OCI-LY1 (cell line): Measurements from ENCODE around the gene DRAM1.

Experiments used
- H2AFZ ChIP-seq: fragments of 200-600 bp; sonication (generic), shearing (Covaris generic); 2 replicates; pipeline ENCODE4 v1.6.0; 2014; ENCODE audit warnings: antibody characterized with exemption, mild to moderate bottlenecking, low read length
- H3F3A ChIP-seq: fragments of 200-600 bp; sonication (generic), shearing (Covaris generic); 2 replicates; pipeline ENCODE4 v1.6.0; 2014; ENCODE audit warnings: mild to moderate bottlenecking, antibody characterized with exemption, low read length, moderate library complexity; ENCODE audit not compliant: insufficient read depth
- H3K27ac ChIP-seq: fragments of 200-600 bp; sonication (generic); 2 replicates; pipeline ENCODE4 v1.5.1; 2014; ENCODE audit warnings: low read length, mixed run types, mild to moderate bottlenecking, low read depth; ENCODE audit not compliant: poor library complexity, severe bottlenecking
- H3K27me3 ChIP-seq: fragments of 200-600 bp; sonication (generic); 2 replicates; pipeline ENCODE4 v1.6.0; 2014; ENCODE audit warnings: antibody characterized with exemption, mild to moderate bottlenecking, low read length, moderate library complexity; ENCODE audit not compliant: insufficient read depth
- H3K36me3 ChIP-seq: fragments of 200-600 bp; sonication (generic); 2 replicates; pipeline ENCODE4 v1.6.1; 2014; ENCODE audit warnings: mild to moderate bottlenecking, antibody characterized with exemption, low read length, moderate library complexity, mixed read lengths; ENCODE audit not compliant: insufficient read depth
- H3K4me1 ChIP-seq: fragments of 200-600 bp; sonication (generic); 2 replicates; pipeline ENCODE4 v1.5.1; 2014; ENCODE audit warnings: mild to moderate bottlenecking, low read length, moderate library complexity; ENCODE audit not compliant: insufficient read depth, severe bottlenecking
- H3K4me2 ChIP-seq: fragments of 200-600 bp; sonication (generic), shearing (Covaris generic); 2 replicates; pipeline ENCODE4 v1.6.1; 2014; ENCODE audit warnings: low read length
- H3K4me3 ChIP-seq: fragments of 200-600 bp; sonication (generic); 2 replicates; pipeline ENCODE4 v1.5.1; 2014; ENCODE audit warnings: low read length, low read depth, mild to moderate bottlenecking, mixed read lengths; ENCODE audit not compliant: poor library complexity, severe bottlenecking
- H3K79me2 ChIP-seq: fragments of 200-600 bp; shearing (Covaris generic); 2 replicates; pipeline ENCODE4 v1.6.1; 2016; ENCODE audit warnings: mixed run types, low read length, mixed read lengths; ENCODE audit not compliant: insufficient read depth
- H3K9ac ChIP-seq: fragments of 200-600 bp; sonication (generic), shearing (Covaris generic); 2 replicates; pipeline ENCODE4 v1.6.1; 2014; ENCODE audit warnings: mild to moderate bottlenecking, low read length, mixed read lengths
- H3K9me2 ChIP-seq: fragments of 200-600 bp; sonication (generic), shearing (Covaris generic); 2 replicates; pipeline ENCODE4 v1.6.1; 2014; ENCODE audit warnings: low read depth, mild to moderate bottlenecking, low read length, mixed read lengths
- H3K9me3 ChIP-seq: fragments of 200-600 bp; shearing (Covaris generic); 2 replicates; pipeline ENCODE4 v1.6.1; 2014; ENCODE audit warnings: low read length, mixed read lengths
- H4K20me1 ChIP-seq: fragments of 200-600 bp; sonication (generic), shearing (Covaris generic); 2 replicates; pipeline ENCODE4 v1.6.0; 2016; ENCODE audit warnings: mild to moderate bottlenecking, low read length; ENCODE audit not compliant: insufficient read depth
- EZH2 ChIP-seq: fragments of 200-600 bp; sonication (generic), shearing (Covaris generic); IDR thresholded peaks from 2 replicates; pipeline ENCODE4 v1.8.0; 2017; ENCODE audit warnings: borderline replicate concordance, mixed run types, mild to moderate bottlenecking, antibody characterized with exemption, low read length, moderate library complexity, mixed read lengths
- TF ChIP-seq, protein P1 (sequence below): fragments of 200-600 bp; sonication (generic), shearing (Covaris generic); IDR thresholded peaks from 2 replicates; pipeline ENCODE4 v1.5.1; 2017; ENCODE audit warnings: mild to moderate bottlenecking, antibody characterized with exemption, low read length, moderate library complexity, mixed read lengths

Gene DRAM1

GRCh38 chr12:101942250-101942605 lies 64.8 kb downstream of the DRAM1 start:
- H3K4me3 ChIP-seq: no peak overlapping the region
- H3K4me1 ChIP-seq: no peaks in the 10 kb centered on the region
- no peak overlapping the region for H3K9ac ChIP-seq
- no peak overlapping the region for H3K4me2 ChIP-seq
- no peak for TF ChIP-seq EZH2
- TF ChIP-seq, protein P1, sequence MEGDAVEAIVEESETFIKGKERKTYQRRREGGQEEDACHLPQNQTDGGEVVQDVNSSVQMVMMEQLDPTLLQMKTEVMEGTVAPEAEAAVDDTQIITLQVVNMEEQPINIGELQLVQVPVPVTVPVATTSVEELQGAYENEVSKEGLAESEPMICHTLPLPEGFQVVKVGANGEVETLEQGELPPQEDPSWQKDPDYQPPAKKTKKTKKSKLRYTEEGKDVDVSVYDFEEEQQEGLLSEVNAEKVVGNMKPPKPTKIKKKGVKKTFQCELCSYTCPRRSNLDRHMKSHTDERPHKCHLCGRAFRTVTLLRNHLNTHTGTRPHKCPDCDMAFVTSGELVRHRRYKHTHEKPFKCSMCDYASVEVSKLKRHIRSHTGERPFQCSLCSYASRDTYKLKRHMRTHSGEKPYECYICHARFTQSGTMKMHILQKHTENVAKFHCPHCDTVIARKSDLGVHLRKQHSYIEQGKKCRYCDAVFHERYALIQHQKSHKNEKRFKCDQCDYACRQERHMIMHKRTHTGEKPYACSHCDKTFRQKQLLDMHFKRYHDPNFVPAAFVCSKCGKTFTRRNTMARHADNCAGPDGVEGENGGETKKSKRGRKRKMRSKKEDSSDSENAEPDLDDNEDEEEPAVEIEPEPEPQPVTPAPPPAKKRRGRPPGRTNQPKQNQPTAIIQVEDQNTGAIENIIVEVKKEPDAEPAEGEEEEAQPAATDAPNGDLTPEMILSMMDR: no peak
- no peaks in the 10 kb centered on the region for H3K27me3 ChIP-seq
- H2AFZ ChIP-seq: no peak overlapping the region
- no peaks in the 10 kb centered on the region for H4K20me1 ChIP-seq
- no peaks in the 10 kb centered on the region for H3K9me2 ChIP-seq
- no peaks in the 10 kb centered on the region for H3K79me2 ChIP-seq
- no peak overlapping the region for H3K27ac ChIP-seq
- H3F3A ChIP-seq: no peaks in the 10 kb centered on the region
- no peaks in the 10 kb centered on the region for H3K36me3 ChIP-seq
- no peaks in the 10 kb centered on the region for H3K9me3 ChIP-seq

DNA sequence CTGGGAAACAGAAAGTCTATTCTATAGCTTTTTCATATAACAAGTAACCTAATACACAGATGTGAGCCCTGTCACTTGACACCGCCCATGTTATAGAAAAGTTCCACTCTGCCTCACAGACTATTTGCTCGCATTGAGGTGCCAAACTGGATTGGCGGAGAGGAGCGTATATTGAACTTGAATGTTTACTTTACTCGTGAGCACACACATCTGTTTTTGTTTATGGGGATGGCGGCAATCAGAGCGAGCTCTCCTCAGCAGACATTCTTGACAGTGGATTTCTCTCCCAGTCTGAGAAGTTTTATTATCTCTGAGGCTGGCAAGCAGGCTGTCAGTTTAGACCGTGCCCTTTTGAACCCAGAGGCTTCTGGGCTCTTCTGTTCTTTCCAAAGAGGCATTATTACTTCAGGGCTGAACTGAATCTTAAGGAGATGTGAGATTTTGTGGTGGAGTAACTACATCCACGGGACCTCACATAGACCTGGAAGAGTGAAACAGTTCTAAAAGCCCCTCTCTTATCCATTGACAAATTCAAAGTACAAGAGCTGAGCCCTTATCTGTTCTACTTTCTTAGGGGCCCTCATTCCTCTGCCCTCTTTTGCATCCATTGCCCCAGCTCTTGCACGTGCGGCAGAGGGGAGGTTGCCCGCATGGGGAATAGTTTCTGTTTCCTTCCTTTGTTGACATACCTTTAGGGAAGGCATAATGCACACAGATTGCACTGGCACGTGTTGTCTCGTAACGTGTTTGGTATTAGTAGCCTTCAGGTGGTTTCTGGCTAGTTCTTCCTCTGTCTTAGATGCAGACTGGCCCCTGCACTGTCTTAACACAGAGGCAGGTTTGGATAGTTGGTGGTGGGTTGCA lies 68.2 kb downstream of the DRAM1 start:
- Histone ChIP-seq H3K27ac (no peak overlapping the region), H3K27me3 (no peaks in the 10 kb centered on the region), H3K4me3 (no peak overlapping the region), H3K4me1 (no peaks in the 10 kb centered on the region), H4K20me1 (no peaks in the 10 kb centered on the region), H2AFZ (no peak overlapping the region), H3K9me2 (no peaks in the 10 kb centered on the region), H3F3A (no peaks in the 10 kb centered on the region), H3K4me2 (no peak overlapping the region), H3K9ac (no peak overlapping the region), H3K9me3 (no peaks in the 10 kb centered on the region), H3K79me2 (no peaks in the 10 kb centered on the region), H3K36me3 (no peaks in the 10 kb centered on the region)
- TF ChIP-seq EZH2: no peak
- TF ChIP-seq, protein P1: no peak

DNA sequence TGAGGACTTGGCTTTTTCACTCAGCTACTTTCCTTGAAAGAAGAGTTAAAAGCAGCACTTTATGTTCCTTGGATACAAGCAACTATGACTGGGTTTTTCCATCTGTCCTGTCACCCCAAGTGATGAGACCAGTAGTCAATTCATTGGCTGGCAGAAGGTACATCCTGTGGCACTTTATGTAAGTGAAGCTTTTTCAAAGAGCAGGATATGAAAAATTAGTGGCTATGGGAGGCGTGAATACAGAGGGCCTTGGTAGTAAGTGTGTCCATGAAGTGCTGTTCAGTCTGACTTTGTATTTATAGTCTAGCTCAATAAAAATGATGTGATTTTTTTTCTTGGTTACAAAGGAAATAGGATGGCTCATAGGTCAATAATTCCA lies 68.8 kb downstream of the DRAM1 start:
- Histone ChIP-seq H3F3A (no peaks in the 10 kb centered on the region), H2AFZ (no peak overlapping the region), H3K79me2 (no peaks in the 10 kb centered on the region), H3K9me3 (no peaks in the 10 kb centered on the region), H3K4me2 (no peak overlapping the region), H3K4me1 (no peaks in the 10 kb centered on the region), H3K9me2 (no peaks in the 10 kb centered on the region), H4K20me1 (no peaks in the 10 kb centered on the region), H3K27me3 (no peaks in the 10 kb centered on the region), H3K27ac (no peak overlapping the region), H3K36me3 (no peaks in the 10 kb centered on the region), H3K4me3 (no peak overlapping the region), H3K9ac (no peak overlapping the region)
- TF ChIP-seq, protein P1: no peak
- no peak for TF ChIP-seq EZH2
